ENCODE data around the gene PGF.

Gene PGF

DNA sequence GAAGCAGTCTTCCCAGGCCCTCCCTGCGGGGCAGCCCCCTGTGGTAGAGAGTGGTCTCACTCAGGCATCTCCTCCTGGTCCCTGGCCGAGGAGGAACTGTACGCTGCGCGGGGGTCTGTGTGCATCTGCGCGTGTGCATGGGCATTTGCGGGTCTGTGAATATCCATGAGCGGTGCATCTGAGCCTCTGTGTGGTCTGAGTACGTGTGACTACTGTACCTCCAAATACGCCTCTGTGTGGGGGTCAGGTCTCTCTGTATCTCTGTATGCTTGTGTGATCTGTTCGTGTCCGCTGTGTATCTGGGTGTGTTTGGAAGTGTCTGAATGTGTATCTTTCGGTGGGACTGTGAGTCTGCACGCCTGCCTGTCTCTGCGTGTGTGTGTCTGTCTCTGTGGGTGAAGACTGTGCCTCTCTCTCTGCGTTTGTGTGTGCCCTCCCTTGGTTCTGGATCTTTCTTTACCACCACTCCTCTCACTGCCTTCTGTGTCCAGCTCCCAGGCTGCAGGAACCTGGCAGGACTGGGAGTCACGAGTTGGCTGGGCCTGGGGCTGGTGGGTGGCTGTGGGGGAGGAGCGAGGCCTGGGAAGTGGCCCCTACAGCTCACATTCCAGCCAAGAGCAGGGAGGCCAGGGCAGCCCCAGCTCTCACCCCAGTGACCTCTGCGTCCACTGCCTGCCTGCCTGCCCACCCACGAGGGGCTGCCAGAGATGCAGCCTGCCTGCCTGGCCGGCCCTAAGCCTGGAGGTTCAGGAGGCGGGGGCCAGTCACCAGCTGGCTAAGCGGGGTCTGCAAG lies 1.1 kb upstream of the PGF start:
- no peak for DNase-seq (ENCODE audit: low spot score)

DNA sequence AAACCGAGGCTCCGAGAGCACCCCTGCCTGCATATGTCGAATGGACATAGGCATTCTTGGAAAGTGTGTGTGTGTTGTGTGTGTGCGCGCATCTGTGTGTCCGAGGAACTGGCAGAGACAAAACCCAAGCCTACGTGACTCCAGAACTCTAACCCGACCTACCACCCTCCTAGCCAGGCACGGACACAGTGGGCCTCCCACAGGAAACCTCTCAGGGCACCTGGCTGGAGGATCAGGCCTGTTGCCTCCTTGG lies 556 bp upstream of the PGF start:
- no peak for DNase-seq (ENCODE audit: low spot score)

DNA sequence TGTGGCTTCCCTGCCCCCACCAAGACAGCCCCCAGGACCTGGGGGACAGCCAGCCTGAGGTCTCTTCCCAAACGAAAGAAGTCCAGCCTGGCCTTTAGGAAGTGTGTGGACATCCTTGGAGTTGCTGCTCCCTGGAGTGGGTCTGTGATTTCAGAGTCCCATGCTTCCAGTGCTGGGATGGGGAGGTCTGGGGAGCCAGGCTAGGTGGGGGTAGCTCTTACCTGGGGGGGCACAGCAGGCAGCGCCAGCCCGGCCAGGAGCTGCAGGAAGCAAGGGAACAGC lies 509 bp downstream of the PGF start:
- no peak for DNase-seq (ENCODE audit: low spot score)

DNA sequence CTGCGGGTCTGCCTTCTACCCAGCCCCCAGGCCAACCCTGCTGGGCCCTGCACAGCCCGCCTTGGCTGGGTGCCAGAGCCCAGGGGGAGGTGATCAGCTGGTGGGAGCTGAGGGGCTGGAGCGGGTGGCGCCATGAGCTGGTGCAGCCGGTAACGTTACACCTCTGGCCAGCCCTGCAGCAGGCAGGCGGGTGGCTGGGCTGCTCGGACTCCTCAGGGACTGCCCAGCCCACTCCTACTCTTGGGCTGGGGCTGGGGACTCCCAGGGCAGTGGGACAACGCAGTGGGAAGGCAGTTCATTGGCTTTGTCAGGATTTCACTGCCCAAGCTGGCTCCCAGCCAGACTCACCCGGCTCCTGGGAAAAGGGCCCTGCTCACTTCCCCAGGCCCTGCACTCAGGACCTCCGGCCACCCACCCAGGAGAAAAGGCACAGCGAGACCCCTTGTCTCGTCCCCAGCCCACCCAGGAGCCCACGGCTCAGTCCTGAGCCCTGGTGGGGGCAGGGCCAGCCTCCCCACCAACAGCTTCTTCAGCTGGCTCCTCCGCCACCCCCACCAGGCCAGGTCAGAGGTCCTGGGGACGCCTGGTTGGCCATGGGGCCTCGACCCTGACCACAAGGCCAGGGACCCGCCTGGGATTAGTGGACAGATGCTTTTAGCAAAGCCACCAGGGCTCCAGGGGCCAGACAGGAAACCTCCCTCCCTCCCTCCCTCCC lies 1.0 kb downstream of the PGF start:
- no peak for DNase-seq (ENCODE audit: low spot score)

DNA sequence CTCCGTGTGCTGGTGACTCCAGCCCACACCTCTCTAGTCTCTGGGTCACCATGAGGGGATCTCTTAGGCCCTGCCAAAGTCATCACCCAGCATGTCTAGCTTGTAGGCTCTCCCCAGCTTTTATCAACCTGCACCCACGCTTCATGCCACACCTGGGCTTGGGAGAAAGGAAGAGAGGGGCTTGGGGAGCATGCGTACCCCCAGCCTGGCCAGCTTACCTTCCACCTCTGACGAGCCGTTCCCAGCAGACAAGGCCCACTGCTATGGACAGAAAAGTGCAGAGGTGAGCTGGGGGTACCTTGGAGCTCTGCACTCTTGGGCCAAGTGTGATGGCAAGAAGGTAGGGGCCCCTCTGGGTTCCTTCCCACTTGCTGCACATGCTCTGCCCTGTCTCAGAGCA lies 1.7 kb downstream of the PGF start:
- DNase-seq (ENCODE audit: low spot score): no peak

DNA sequence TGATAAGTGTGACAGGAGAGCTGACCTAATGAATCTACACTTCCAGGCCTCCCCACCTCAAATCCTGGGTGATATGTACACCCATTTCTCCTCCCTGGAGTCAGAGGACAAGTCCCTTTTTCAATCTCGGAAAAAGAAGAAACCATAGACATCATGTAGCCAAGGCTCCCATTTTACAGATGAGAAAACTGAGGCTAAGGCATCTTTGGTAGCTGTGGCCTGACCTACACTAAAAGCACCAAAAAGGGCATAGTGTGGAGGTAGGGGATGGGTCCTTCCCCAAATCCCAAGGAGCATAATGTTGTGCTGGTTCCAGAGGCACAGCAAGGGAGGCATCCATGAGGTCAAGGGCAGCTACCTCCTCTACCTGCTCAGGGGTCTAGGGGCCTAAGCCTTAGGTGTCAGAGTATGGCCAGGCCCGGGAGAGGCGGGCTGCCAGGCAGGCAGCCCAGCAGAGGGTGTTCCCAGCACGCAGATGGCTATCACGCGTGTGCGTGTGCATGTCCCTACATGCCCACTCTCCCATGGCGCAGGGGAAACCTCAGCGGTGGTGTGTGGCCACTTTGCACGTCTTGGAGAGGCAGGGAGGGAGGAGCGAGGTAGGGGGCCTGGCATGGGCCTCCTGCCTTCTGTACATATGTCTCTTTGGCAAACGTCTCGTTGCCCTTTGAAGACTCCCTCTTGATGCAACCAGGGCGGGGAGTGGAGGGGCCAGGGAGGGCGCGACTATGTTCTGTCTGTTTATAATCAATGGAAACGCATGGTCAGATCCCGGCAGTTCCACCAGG lies 2.5 kb downstream of the PGF start:
- no peak for DNase-seq (ENCODE audit: low spot score)

DNA sequence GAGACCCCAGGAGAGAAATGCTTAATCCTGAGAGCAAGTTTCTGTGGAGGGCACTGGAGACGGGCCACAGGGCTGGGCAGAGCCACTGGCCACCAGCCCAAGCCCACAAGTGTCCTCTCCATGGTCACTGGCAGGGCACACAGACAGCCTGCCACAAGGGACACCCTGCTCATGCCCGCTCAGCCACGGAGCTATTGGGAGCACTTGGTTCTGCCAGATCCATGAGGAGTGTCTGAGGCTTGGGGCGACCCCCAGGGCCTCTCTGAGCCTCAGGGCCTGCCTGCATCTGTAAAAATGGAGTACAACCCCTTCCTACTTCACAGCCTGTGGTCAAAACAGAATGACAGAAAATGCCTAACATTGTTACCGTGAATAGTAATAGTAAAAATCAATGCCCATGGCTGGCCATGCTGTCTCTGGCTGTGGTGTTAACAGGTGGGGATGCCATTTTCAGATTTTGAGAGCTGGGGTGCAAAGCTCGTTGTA lies 3.2 kb downstream of the PGF start:
- no peak for DNase-seq (ENCODE audit: low spot score)

DNA sequence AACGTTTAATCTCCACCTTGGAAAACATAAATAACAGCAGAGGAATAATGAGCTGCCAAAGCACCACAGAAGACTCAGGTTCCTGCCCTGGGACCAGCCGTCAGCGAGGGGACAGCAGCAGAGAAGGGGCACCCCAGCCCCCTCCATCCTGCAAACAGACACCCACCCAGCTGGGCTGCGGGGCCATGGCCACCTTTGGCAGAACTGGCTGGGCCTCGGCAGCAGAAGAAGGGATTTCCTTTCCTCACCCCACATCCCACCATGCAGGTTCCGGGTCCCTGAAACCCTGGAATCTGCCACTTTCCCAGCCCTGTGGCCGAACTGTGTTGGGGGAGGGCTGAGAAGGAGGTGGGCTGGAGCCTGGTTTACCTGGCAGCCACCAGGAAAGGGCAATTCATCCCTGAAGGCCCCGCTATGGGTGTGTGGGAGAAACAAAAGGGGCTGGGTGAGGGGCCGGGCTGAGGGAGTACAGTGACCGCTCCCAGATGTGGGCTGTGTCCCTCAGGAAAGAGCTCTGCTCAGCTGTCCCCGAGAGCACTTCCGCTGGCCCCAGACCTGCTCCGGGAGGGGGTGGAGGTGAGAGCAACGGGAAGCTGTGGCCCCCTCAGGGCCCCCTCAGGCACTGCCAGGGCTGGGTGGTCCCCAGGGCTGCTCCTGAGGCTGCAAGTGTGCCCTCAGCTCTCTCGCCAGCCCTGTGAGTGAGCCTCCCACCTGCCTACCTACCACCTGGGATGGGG lies 3.8 kb downstream of the PGF start:
- DNase-seq (ENCODE audit: low spot score): no peak

DNA sequence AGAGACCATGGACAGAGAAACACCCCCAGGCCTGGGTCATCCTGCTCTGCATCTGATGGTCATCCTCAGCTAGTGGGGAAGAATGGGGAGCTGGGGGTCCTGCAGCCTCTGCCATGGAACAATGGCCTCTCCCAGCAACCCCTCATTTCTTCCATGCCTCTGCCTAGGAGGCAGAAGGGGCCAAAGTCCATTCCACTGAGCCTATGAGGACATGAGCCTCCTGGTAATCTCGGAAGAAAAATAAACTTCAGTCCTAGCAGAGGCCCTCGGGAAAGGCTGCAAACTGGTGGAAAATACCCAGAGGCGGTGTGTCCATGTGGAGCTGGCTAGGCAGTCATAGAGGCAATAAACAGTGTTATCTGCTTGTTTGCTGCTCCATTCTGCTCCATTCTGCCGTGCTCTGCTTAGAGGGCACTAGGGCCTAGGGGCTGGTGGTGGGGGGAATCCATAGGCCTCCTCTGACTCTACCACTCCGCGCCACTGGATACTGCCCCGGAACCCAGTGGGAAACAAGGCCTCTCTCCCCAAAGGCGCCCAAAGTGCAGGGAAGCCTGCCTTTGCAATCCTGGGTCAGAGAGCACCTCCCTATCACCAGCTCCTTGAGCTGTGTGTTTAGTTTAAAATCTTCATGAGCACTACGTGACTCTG lies 4.5 kb downstream of the PGF start:
- no peak for DNase-seq (ENCODE audit: low spot score)

DNA sequence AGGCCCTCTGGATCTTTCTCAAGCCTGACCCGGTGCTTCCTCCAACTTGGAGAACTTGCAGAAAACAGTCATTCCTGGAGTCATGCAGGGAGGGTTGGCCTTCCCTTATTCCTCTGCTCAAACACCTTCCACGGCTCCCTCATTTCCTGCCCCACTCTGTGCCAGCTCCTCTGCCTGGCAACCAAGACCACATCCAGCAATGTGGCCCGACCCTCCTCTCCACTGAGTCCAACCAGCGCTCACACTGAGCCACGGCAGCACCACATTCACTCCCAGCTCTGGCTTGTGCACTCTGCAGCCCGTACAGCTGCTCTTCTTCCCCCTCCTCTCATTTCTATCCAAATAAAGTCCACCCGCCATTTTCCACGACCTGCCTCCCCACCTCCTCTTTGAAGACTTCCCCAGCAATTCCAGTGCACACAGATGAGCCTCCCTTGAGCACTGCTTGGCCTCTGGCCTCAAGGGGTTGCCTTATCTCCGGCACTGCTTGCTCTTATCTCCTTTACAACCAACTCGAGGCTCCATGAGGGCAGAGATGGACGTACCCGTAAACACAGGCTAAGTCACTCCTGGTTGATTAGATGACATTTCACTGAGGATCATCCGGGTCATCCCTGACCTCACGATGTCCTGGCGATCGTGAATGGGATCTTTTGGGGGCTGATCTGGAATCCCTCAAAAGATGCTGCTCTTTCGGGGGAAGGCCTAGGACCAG lies 5.4 kb downstream of the PGF start:
- DNase-seq (ENCODE audit: low spot score): no peak

DNA sequence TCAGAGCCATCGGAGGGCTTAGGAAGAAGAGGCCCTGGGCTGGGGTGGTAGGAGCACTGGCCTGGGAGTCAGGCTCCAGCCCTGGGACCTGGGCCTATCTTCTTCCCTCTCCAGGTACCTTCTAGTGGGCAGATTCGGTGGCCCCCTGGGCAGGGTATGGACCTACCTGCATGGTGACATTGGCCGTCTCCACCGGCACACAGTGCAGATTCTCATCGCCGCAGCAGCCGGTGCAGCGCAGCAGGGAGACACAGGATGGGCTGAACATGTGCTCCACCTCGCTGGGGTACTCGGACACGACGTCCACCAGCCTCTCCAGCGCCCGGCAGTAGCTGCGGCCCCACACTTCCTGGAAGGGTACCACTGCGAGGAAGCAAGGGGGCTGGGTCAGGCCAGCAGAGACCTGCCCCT lies 6.2 kb downstream of the PGF start:
- no peak for DNase-seq (ENCODE audit: low spot score)

DNA sequence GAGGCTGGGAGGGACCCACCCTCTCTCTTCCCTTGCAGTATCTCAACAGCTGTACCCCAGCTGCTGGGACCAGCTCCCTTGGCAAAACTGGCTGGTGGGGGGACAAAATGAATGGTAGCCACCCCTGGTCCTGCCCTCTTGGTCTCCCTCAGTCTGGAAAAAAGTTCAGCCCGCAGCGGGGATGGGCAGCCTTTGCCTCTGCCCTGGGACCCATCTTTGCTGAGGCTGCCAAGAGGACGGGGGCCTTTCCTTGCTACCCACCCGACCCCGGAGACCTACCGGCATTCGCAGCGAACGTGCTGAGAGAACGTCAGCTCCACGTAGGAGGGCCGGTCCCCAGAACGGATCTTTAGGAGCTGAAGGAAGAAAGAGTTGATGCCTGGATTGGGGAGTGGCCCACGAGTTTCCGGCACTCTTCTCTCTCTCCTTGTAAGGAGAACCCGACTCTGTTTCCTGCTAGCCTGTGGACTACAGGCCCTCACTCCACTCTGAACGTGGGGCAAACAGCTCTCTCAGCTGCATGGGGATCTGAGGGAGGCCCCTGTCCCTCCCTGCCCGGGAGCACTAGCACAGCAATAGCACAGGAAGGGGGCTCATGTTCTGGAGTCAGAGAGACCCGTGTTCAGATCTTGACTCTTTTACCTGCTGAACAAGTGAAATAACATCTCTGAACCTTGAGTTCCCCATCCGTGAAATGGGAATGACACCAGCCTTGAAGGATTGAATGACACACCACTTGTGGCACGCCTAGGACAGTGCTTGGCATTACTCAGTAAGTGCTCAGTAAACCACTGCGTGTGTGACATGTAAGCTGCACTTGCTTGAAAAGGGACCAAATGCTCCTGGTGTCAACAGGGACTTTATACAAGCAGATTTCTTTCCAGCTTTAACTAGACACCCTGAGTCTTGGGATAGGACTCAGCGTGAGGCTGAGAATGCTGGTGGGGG lies 6.9 kb downstream of the PGF start:
- no peak for DNase-seq (ENCODE audit: low spot score)

DNA sequence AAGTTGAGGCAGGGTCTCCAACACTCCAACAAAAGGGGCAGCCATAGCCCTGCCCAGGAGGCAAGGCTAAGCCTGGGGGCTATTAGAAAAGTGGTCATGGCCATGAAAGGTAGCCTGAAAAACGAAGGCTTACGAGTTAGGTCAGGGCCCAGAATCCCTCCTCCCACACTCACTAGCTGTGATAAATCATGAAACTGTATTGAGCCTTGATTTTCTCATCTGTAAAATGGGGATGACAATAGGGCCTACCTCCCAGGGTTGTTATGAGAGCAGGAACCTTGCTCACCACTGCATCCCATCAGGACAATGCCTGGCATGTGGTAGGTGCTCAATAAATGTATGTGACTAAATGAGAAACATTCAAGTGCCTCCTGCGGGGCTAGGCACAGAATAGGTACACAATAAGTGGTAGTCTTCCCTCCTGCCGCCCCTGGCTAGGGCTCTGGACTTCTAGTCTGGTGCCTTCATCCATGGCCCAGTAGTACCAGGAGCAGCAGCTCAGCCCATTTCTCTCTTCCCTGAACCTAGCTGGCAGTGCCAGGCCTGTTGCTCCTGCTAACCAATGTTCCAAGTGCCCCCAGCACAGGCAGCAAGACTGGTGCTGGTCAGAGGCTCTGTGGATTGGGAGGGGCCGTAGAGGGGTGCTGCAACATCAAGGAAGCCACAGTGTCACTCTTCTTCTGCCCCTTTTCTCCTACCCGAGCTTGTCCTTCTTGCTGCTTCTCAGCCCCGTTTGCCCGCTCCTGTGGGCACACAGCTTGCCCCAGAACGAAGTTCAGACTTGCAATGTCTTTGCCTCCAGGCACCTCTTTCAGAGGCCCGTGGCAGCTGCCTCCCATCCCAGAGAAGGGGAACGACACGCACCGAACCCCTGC lies 7.8 kb downstream of the PGF start:
- no peak for DNase-seq (ENCODE audit: low spot score)

DNA sequence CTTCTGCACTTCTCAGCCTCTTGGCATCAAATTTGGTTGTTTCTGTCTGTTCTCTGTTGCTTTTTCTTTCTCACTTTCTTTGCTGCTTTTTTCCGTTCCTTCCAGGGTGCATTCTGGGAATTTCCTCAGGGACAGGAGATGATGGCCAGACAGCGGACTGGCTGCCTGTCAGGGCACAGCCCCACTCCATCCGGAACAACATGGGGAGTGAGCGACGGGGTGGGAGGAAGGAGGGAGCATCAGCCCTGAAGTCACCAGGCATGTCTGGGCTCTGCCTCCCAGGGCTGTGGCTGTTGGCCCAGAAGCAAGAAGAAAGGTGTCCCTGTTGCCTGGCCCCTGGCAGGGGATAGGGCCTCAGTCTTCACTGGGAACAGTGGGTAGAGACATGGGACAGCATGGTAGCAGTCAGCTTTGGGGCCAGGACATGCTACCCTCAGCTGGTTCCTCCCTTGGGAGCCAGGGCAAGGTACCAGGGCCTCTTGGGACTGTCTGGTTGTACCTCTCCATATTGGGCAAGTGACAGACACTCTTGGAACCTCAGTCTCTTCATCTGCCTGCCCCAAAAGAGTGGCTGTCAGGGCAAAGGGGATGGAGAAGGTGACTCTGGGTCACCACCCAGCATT lies 8.6 kb downstream of the PGF start:
- DNase-seq (ENCODE audit: low spot score): no peak

DNA sequence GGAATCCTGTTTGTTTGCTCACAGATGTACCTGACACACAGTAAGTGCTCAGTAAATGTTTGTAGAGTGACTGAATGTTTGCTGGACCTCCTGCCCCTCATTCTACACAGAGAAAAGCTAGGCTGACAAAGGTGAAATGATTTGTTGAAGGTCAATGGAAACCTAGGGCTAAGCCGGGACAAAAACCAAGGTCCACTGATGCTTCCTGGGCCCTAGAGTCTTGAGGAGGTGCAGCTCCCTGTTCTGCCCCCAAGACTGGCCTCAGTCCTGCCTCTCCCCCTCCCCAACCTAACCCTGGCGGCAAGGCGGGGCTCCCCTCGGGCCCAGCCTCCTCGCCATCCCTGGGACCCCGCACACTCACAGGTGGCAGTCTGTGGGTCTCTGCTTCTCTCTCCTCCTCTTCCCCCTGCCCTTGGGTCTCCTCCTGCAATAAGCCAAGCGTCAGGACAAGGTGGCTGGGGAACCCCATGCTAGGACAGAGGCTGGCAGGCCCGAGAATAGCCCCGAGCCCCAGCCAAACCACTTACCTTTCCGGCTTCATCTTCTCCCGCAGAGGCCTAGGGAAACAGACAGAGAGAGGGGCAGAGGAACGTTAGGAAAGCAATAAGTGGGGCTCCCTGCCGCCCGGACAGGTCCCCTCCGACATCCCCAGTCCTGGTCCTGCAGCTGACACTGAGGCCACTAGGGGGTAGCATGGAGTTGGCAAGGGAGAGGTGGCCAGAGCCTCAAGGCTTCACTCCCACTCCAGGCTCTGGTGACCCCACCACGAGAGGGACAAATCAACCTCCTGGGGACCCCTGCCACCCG lies 9.3 kb downstream of the PGF start:
- peak; percentile 79 for DNase-seq (ENCODE audit: low spot score)

DNA sequence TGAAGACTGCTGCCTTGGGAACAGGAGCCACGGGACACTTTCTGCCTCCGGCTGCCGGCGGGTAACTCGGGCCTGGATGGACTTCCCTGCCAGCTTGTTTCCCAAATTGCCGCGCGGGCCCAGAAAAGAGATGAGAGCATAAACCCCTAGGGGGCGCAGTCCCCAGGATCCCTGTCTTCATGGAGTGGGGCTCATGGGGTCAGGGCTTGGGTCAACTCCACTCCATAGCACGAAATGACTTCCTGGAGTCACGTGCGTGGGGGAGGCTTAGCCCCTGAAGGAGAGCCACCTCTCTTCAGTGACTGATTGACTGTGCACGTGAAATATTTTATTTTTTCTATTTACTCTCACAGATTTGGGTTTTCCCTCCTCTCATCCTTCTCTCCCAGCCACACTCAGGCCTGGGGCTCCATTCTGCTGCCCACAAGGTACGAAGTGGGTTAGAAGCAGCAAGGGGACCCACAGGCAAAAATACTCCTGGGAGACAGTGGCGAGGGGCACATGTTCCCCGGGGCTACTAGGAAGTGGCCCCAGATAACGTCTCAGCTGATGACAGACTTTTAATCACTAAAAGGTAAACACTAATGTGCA lies 10.0 kb downstream of the PGF start:
- DNase-seq (ENCODE audit: low spot score): peak; percentile 15

DNA sequence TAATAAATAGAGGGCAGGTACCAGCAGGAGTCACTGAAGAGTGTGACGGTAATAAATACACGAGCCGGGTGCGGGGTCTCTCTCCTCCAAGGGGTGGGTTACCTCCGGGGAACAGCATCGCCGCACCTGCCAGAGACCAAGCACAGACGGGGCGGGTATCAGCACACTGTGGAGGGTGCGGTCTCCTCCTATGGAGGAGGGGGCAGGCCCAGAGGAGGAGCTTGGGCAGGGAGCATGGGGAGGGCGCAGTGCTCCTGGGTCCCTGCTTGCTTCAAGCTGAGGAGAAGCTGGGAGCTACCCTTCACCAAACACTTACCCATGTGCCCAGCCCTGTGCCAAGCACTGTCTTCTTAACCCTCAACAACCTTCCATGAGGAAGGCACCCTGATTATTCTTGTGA lies 12.8 kb downstream of the PGF start:
- no peak for DNase-seq (ENCODE audit: low spot score)

DNA sequence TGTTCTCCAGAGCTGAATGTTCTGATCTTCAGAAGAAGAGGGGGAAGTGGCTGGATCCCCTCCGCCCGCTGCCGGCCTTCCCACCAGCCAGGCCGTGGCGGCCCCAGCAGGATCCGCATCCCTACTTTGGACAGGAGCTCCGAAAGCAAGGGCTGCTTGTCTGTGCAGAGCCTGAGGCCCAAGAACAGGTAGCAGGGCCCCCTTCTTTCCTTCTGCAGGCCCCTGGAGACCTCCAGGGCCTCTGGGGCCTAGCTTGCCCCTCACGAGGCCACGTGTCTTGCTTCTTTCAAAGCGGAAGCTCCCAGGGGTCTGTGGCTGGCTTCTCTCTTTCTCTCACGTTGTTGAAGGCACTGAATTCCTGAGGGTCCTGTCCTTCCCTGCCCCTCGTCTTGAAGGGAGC lies 13.2 kb downstream of the PGF start:
- no peak for DNase-seq (ENCODE audit: low spot score)
